Raji (cell line): Measurements from ENCODE around the gene ZNF169.
"Not testable (repeated sequence)": the region's sequence is repeated elsewhere in the genome, so short reads cannot be mapped to it uniquely, and the experiment has no call there.

Source experiments
- POLR2A ChIP-seq: IDR thresholded peaks from 2 replicates; pipeline ENCODE4 v1.6.1; 2011; ENCODE audit warnings: low read depth, low read length, control low read depth; ENCODE audit not compliant: insufficient read depth

Gene ZNF169

DNA sequence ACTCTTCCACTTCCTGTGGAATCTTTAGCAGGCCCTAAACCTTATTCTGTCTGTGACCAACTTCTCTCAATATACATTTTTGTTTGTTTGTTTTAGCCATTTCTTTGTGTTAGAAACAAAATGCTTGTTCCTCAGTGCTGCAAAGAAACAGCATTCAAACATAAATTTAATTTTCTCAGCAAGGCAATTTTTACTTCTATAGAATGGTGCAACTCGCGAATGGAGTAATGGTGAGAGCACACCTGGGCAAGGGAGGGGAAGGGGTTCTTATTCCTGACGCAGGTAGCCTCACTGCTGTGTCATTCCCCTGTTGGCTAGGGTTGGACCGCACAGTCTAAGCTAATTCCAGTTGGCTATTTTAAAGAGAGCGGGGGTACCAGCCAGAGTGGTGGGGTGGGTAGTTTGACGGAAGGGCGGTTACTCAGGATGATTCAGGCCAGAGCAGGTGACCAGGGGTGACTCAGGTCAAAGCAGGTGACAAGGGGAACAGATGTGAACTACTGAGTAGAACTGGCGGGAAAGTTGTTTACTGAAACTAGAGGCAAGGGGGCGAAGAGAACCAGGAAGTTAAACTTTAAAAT, 21.4 kb downstream of the ZNF169 start:
- no peak for TF ChIP-seq POLR2A

DNA sequence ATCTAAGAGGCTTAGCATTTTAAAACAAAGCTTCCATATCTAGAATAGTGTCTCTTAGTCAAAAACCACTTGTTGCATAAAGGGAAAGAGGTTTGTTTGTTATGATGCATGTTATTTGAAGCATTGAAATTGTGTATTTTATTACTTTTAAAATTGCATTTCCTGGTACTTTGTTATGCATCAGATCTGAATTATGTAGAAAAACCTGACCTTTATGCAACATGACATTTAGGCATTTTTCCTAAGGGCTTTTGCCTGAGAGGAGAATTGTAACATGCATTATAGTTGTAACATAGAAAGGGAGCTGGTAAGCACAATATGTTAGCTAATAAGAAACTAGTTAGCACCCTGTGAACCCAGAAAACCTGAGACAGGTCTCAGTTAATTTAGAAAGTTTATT, 22.0 kb downstream of the ZNF169 start:
- no peak for TF ChIP-seq POLR2A

- no peak for TF ChIP-seq POLR2A
These were observed 27.0 kb downstream of the ZNF169 start for GRCh38 chr9:94286116-94286515.

DNA sequence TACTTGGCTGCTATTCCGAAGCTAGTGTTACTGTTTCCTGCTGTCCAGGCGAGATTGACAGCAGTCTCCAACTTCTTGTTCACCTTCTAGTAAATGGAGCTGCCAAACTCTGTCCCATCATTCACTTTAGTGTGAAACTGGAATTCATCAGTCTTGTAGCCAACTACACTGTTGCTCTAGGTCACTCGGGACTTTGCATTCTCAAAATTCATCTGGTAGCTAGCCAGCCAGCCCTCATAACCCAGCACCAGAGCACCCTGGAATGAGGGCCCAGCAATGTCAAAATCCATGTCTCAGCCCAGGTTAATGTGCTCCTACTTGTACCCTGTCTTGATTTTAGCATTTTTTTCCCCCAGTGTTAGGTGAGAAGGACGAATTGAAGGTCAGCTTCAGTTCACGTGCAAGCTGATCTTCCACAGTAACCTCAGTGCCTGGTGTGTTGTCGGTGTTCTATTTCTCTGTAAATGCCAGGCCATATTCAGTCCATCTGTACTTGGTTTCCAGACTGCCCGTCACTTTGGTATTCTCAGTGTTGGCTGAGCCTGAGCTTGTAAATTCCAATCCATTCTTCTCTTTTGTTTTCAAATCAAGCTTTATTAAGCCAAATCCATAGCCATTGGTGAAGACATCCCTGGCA, 28.9 kb downstream of the ZNF169 start:
- no peak for TF ChIP-seq POLR2A

DNA sequence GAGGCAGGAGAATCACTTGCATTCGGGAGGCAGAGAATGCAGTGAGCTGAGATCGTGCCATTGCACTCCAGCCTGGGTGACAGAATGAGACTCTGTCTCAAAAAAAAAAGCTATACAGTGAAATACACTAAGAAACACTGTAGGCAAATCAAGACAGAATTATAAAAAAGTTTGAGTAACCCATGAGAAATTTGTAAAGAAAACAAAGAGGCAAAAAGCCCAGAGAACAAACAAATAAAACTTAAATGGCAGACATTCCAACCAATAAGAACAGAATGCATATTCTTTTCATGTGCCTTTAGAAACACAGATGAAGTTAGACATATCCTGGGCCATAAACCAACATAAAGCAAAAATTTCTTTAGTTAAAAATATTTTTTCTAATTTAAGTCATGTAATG, 30.6 kb downstream of the ZNF169 start:
- no peak for TF ChIP-seq POLR2A

GRCh38 chr9:94298949-94299599, 40.0 kb downstream of the ZNF169 start:
- TF ChIP-seq POLR2A = no peak

GRCh38 chr9:94300470-94301301, 41.6 kb downstream of the ZNF169 start:
- no peak for TF ChIP-seq POLR2A

- no peak for TF ChIP-seq POLR2A
These were observed 42.5 kb downstream of the ZNF169 start for GRCh38 chr9:94301583-94301982.

DNA sequence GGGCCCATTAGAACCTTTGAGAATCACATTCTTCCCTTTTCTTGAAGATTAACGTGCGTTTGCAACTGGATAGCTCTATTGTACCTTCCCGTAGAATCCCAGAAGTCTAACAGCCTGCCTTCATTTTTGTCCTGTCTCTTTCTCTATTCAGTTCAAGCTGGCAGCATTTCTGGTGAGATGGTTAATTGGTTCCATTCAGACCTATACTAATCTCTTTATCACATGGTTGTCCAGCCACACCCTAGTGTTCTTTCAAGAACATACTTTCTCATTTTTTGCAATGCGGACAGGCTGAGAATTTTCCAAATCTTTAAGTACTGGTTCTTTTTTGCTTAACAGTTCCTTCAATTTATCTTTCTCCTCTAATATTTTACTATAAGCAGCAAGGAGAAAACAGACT, 43.3 kb downstream of the ZNF169 start:
- no peak for TF ChIP-seq POLR2A

DNA sequence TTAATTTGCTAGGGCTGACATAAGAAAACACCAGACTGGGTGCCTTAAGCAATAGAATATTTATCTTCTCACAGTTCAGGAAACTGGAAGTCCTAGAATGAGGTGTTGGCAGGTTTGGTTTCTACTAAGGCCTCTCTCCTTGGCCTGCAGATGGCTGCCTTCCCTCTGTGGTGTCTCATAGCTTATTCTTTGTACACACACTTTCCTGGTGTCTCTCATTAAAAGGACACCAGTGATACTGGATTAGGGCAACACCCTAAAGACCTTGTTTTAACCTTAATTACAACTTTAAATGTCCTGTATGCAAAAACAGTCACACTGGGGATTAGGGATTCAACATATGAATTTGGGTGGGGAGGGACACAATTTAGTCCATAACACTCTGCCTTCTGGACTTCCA, 44.2 kb downstream of the ZNF169 start:
- no peak for TF ChIP-seq POLR2A

GRCh38 chr9:94328544-94328943, 69.4 kb downstream of the ZNF169 start, which contains the start of gene NUTM2F:
Gene NUTM2F (minus strand): TSS chr9:94328644. CDS start chr9:94328623, 21 bp downstream.
- TF ChIP-seq POLR2A = not testable (repeated sequence)
